Omental fat pad (tissue), 4 donors: ENCODE results near the gene DBNDD2. TPM values are rescaled to one million over a fixed set of nuclear protein-coding genes. Genes with fewer than 3 reads are reported as not detected.

Experiments used
- ATAC-seq: fragments of 150-250 bp; one replicate; pipeline ENCODE4 v1.9.1; 2016; ENCODE audit warnings: mild to moderate bottlenecking, moderate library complexity; ENCODE audit not compliant: low FRiP score
- DNase-seq: peaks from one replicate; pipeline ENCODE4 v3.0.0-alpha.2; 2019; ENCODE audit warnings: low spot score
- small RNA-seq: library from RNA; depleted of rRNA; stranded (forward); fragments of <200 nt; gene quantifications from one replicate; pipeline ENCODE3, GENCODE V24; 2016
- total RNA-seq, 4 donors: library from RNA; depleted of rRNA; stranded (reverse); fragments of >200 nt; gene quantifications; one replicate each; pipeline ENCODE4 v1.1.0, GENCODE V29; 2016
- TF ChIP-seq, protein P1 (sequence below), 3 donors: fragments of 450-650 bp; IDR thresholded peaks; one replicate each; pipeline ENCODE4 v1.5.1; 2016 to 2017; ENCODE audit warnings: antibody characterized with exemption in 3 of 3, mild to moderate bottlenecking in 3 of 3, moderate library complexity in 2 of 3

DBNDD2 gene
- total RNA-seq, 4 donors from 2014 or later = 20.7 to 45.7 (median 27.9) TPM

DNA sequence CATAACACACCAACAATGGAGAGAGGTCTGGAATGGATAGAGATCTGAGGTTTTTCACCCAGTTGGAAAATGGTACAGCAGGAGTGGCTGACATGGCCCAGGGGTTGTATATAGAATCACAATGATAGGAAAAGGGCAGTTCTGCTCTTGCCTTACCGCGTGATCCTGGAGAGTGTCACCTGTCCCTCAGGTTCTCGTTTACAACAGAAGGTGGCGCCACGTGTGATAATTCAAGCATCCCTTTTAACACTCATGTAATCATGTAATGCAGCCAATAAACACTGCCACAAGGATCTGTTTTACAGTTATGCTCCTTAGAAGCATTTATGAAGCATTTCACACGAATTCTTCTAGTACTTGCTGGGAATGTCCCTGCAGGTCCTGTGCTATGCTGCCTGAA lies 48.5 kb downstream of the DBNDD2 start:
- TF ChIP-seq, protein P1, sequence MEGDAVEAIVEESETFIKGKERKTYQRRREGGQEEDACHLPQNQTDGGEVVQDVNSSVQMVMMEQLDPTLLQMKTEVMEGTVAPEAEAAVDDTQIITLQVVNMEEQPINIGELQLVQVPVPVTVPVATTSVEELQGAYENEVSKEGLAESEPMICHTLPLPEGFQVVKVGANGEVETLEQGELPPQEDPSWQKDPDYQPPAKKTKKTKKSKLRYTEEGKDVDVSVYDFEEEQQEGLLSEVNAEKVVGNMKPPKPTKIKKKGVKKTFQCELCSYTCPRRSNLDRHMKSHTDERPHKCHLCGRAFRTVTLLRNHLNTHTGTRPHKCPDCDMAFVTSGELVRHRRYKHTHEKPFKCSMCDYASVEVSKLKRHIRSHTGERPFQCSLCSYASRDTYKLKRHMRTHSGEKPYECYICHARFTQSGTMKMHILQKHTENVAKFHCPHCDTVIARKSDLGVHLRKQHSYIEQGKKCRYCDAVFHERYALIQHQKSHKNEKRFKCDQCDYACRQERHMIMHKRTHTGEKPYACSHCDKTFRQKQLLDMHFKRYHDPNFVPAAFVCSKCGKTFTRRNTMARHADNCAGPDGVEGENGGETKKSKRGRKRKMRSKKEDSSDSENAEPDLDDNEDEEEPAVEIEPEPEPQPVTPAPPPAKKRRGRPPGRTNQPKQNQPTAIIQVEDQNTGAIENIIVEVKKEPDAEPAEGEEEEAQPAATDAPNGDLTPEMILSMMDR (IDR thresholded peaks at IDR 0.05) = no peak
- DNase-seq (no peak), ATAC-seq (no peak)

DNA sequence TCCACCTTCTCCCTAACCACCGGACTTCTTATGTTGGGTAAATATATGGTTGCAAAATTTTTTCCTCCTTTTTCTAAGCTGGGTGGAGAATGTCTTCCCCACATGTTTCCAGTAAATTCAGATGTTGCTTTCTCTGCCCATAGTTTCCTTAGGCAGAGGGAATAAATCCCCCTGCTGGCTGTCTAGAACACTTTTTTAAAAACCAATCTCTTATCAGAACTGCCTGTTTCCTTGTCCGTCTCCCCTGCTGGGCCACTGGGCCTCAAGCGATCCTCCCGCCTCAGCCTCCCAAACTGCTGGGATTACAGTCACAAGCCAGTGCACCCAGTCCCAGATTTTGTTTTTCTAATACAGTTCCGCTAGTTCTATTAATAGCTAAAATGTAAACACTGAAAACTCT lies 51.5 kb downstream of the DBNDD2 start:
- ATAC-seq (no peak), DNase-seq (no peak)
- TF ChIP-seq, protein P1 (IDR thresholded peaks at IDR 0.05) = no peak

Small RNAs within 50 kb of the gene (small RNA-seq; reads per million reads assigned to genes)
- not detected for gene MIR6812

Other genes starting within 250 kb of the DBNDD2 start
- gene PI3, start 233.4 kb upstream of the DBNDD2 start, total RNA-seq = 1 to 10 TPM in 3 of 4 donors, not detected in 1; 1.1 to 6.7 (median 4.3) TPM
- gene SEMG1, start 201.3 kb upstream of the DBNDD2 start, total RNA-seq = not detected
- gene SEMG2, start 186.9 kb upstream of the DBNDD2 start, total RNA-seq = not detected
- gene SLPI, start 153.7 kb upstream of the DBNDD2 start, total RNA-seq = 100 to 1,000 TPM; 114 to 505 (median 171) TPM
- not detected for gene RBPJL, start 101.4 kb upstream of the DBNDD2 start, total RNA-seq
- under 1 TPM in 2 of 4 donors, not detected in 2; 0.19 to 0.24 TPM for gene MATN4, start 100.0 kb upstream of the DBNDD2 start, total RNA-seq
- gene SDC4, start 59.9 kb upstream of the DBNDD2 start, total RNA-seq = 100 to 1,000 TPM in 2 of 4 donors, 10 to 100 TPM in 2; 31.4 to 279 (median 103) TPM
- gene SYS1, start 45.1 kb upstream of the DBNDD2 start, total RNA-seq = 10 to 100 TPM; 26.6 to 55.0 (median 51.3) TPM
- gene TP53TG5, start 30.0 kb upstream of the DBNDD2 start, total RNA-seq = under 1 TPM in 1 of 4 donors, not detected in 3; 0.47 TPM
- 10 to 100 TPM; 76.4 to 87.3 (median 83.5) TPM for gene PIGT, start 7.9 kb downstream of the DBNDD2 start, total RNA-seq
- gene WFDC2, start 61.5 kb downstream of the DBNDD2 start, total RNA-seq = 1 to 10 TPM; 3.0 to 8.4 (median 7.0) TPM
- gene SPINT3, start 107.3 kb downstream of the DBNDD2 start, total RNA-seq = not detected
- not detected for gene WFDC6, start 131.2 kb downstream of the DBNDD2 start, total RNA-seq
- gene EPPIN, start 139.1 kb downstream of the DBNDD2 start, total RNA-seq = not detected
- gene WFDC8, start 171.0 kb downstream of the DBNDD2 start, total RNA-seq = not detected
- not detected for gene WFDC10A, start 221.4 kb downstream of the DBNDD2 start, total RNA-seq
- not detected for gene WFDC9, start 223.0 kb downstream of the DBNDD2 start, total RNA-seq